Gastrocnemius medialis (tissue), 4 donors: ENCODE measurements around the gene CHL1.

ENCODE experiments used
- POLR2A ChIP-seq, 2 donors: fragments of 450-650 bp; IDR thresholded peaks; one replicate each; pipeline ENCODE4 v1.6.1; 2017; ENCODE audit warnings: antibody characterized with exemption in 2 of 2, mild to moderate bottlenecking in 2 of 2, moderate library complexity in 2 of 2
- TF ChIP-seq, protein P1 (sequence below), 5 experiments: fragments of 450-650 bp in 3 of 5; fragments of 200-600 bp in 2 of 5; sonication (generic) in 2 of 5; IDR thresholded peaks in 4 of 5; conservative IDR thresholded peaks in 1 of 5; 1 replicate in 4 of 5; 2 replicates in 1 of 5; pipeline ENCODE4 v1.5.1; 2016 to 2019; ENCODE audit warnings: antibody characterized with exemption in 5 of 5, mild to moderate bottlenecking in 3 of 5, moderate library complexity in 3 of 5

DNA sequence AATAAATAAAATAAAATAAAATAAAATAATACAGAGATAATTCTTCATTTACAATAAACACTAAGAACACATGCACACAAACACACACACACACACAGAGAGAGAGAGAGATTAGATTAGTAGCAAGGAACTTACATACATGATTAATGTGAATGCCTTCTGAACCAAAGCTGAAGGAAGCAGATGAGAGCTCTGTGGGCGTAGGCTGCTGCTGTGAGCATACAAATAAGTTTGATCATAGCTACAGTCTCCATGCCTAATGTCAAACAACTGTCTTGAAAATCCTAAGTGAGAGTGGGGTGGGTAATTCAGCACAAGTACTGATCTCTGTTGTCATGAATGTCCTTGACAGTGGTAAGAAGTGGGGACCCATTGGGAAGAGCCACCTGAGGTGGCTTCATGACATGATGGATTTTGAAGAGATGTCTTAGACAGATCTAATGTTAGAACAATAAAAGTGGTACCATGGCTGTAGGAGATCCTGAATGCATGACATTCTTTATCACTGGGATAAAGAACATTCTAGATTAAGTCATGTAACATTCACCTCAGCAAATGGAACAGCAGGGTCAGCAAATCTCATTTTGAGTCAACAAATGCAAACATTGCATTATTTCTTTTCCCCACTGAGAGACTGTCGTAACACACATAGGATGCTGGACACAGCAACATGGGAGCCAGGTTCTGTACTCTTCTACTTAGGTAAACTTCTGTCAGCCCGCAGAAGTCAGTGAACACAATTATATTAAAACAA lies 46.2 kb downstream of the CHL1 start:
- TF ChIP-seq, protein P1, sequence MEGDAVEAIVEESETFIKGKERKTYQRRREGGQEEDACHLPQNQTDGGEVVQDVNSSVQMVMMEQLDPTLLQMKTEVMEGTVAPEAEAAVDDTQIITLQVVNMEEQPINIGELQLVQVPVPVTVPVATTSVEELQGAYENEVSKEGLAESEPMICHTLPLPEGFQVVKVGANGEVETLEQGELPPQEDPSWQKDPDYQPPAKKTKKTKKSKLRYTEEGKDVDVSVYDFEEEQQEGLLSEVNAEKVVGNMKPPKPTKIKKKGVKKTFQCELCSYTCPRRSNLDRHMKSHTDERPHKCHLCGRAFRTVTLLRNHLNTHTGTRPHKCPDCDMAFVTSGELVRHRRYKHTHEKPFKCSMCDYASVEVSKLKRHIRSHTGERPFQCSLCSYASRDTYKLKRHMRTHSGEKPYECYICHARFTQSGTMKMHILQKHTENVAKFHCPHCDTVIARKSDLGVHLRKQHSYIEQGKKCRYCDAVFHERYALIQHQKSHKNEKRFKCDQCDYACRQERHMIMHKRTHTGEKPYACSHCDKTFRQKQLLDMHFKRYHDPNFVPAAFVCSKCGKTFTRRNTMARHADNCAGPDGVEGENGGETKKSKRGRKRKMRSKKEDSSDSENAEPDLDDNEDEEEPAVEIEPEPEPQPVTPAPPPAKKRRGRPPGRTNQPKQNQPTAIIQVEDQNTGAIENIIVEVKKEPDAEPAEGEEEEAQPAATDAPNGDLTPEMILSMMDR (IDR thresholded peaks at IDR 0.05 in 4 of 5, conservative IDR thresholded peaks at IDR 0.05 in 1 of 5): no peak
- TF ChIP-seq POLR2A (IDR thresholded peaks at IDR 0.05): no peak
